HCT116 (cell line): ENCODE results near the gene NPEPL1. TPM values are rescaled to one million over a fixed set of nuclear protein-coding genes. Genes with fewer than 3 reads are reported as not detected.

Source experiments
- ATAC-seq: fragments of 200-7000 bp; cut with Tn5 transposase; 2 replicates; pipeline ENCODE4 v1.9.1; 2020; ENCODE audit warnings: mild to moderate bottlenecking, moderate library complexity
- BruUV-seq: library from RNA; stranded (reverse); fragments of 400-500 nt; replicated peaks from 2 replicates; lab custom pipeline; 2021; lab: Mats Ljungman, UMichigan
- CTCF ChIA-PET: fragments of 300-600 bp; sonication (Branson Sonifier 250); formaldehyde crosslinking; loops from one replicate; lab custom pipeline; 2021; ENCODE audit warnings: antibody characterized with exemption; lab: Charles Lee
- POLR2A ChIA-PET: fragments of 300-600, 350-600 bp; sonication (Branson Sonifier 250); formaldehyde crosslinking; loops from one replicate; lab custom pipeline; 2021; ENCODE audit warnings: antibody characterized with exemption; lab: Charles Lee
- RAD21 ChIA-PET, 2 experiments: fragments of 300-600 bp; sonication (Branson Sonifier 250); formaldehyde crosslinking; loops; one replicate each; lab custom pipeline; 2023; ENCODE audit warnings: low total read pairs in 2 of 2; ENCODE audit not compliant: uncharacterized antibody in 2 of 2, unreplicated experiment in 2 of 2, low non-redundant PET in 1 of 2; lab: Charles Lee
- DNase-seq: peaks from one replicate; pipeline ENCODE4 v3.0.0-alpha.2; 2010; ENCODE audit warnings: low read depth, low spot score
- H2AFZ ChIP-seq: fragments of 200-600 bp; shearing (Covaris generic), sonication (generic); 2 replicates; pipeline ENCODE4 v1.6.1; 2017; ENCODE audit warnings: low read depth, mixed run types, mixed read lengths, antibody characterized with exemption, low read length; ENCODE audit not compliant: poor library complexity, severe bottlenecking
- H3K27ac ChIP-seq: 2 replicates; pipeline ENCODE4 v1.5.1; 2012; ENCODE audit warnings: low read depth, low read length
- H3K27me3 ChIP-seq: fragments of 200-600 bp; sonication (generic); 2 replicates; pipeline ENCODE4 v1.6.1; 2016; ENCODE audit warnings: mixed run types, low read length, mixed read lengths; ENCODE audit not compliant: insufficient read depth
- H3K36me3 ChIP-seq, 2 experiments: fragments of 200-500 bp in 1 of 2; fragments of 200-600 bp in 1 of 2; sonication (Bioruptor generic) in 1 of 2; sonication (generic) in 1 of 2; 2 replicates each; pipeline versions ENCODE4 v1.5.1 to v1.6.1; 2014 to 2016; ENCODE audit warnings: low read length in 2 of 2, inconsistent platforms in 1 of 2, mixed read lengths in 1 of 2, mixed run types in 1 of 2; ENCODE audit not compliant: insufficient read depth in 2 of 2, control insufficient read depth in 1 of 2
- H3K4me1 ChIP-seq, 2 experiments: fragments of 200-600 bp in 1 of 2; sonication (generic) in 1 of 2; 2 replicates each; pipeline versions ENCODE4 v1.5.1 to v1.6.1; 2012 to 2017; ENCODE audit warnings: low read length in 2 of 2, inconsistent platforms in 1 of 2, mild to moderate bottlenecking in 1 of 2, mixed read lengths in 1 of 2, mixed run types in 1 of 2, moderate library complexity in 1 of 2; ENCODE audit not compliant: insufficient read depth in 2 of 2, control insufficient read depth in 1 of 2
- H3K4me2 ChIP-seq: fragments of 200-600 bp; sonication (generic); 2 replicates; pipeline ENCODE4 v1.6.1; 2017; ENCODE audit warnings: mixed run types, low read length, mixed read lengths
- H3K4me3 ChIP-seq, 2 experiments: fragments of 200-600 bp in 1 of 2; sonication (generic) in 1 of 2; replicated peaks in 1 of 2; 2 replicates each; pipeline ENCODE4 v1.5.1; 2011 to 2016; ENCODE audit warnings: low read length in 2 of 2, control low read depth in 1 of 2, low read depth in 1 of 2, mild to moderate bottlenecking in 1 of 2, mixed read lengths in 1 of 2, mixed run types in 1 of 2
- H3K79me2 ChIP-seq: fragments of 200-600 bp; sonication (generic); 2 replicates; pipeline ENCODE4 v1.6.1; 2017; ENCODE audit warnings: mild to moderate bottlenecking, mixed run types, low read length, moderate library complexity, mixed read lengths; ENCODE audit not compliant: insufficient read depth
- H3K9ac ChIP-seq: fragments of 200-600 bp; sonication (generic); 2 replicates; pipeline ENCODE4 v1.6.1; 2016; ENCODE audit warnings: low read length, mixed read lengths
- H3K9me2 ChIP-seq: fragments of 200-600 bp; sonication (generic), shearing (Covaris generic); 2 replicates; pipeline ENCODE4 v1.6.1; 2017; ENCODE audit warnings: mixed run types, mild to moderate bottlenecking, moderate library complexity; ENCODE audit not compliant: insufficient read depth
- H3K9me3 ChIP-seq, 2 experiments: fragments of 200-500 bp in 1 of 2; fragments of 200-600 bp in 1 of 2; sonication (Bioruptor generic) in 1 of 2; sonication (generic) in 1 of 2; 2 replicates each; pipeline ENCODE4 v1.6.1; 2014 to 2017; ENCODE audit warnings: low read length in 2 of 2, mixed read lengths in 2 of 2, inconsistent platforms in 1 of 2, low read depth in 1 of 2, mild to moderate bottlenecking in 1 of 2, mixed run types in 1 of 2, moderate library complexity in 1 of 2; ENCODE audit not compliant: control insufficient read depth in 1 of 2, insufficient read depth in 1 of 2
- H4K20me1 ChIP-seq: fragments of 200-600 bp; sonication (generic), shearing (Covaris generic); 2 replicates; pipeline ENCODE4 v1.6.1; 2017; ENCODE audit warnings: mixed run types, mild to moderate bottlenecking, moderate library complexity; ENCODE audit not compliant: insufficient read depth
- ATF3 ChIP-seq: IDR thresholded peaks from 2 replicates; pipeline ENCODE4 v1.6.1; 2012
- CBX3 ChIP-seq: IDR thresholded peaks from 2 replicates; pipeline ENCODE4 v1.6.1; 2012; ENCODE audit warnings: low read depth
- CEBPB ChIP-seq: IDR thresholded peaks from 2 replicates; pipeline ENCODE4 v1.6.1; 2012; ENCODE audit warnings: low read depth
- ELF1 ChIP-seq: IDR thresholded peaks from 2 replicates; pipeline ENCODE4 v1.6.1; 2012; ENCODE audit warnings: low read depth, borderline replicate concordance
- JUND ChIP-seq: IDR thresholded peaks from 2 replicates; pipeline ENCODE4 v1.6.1; 2012
- POLR2AphosphoS5 ChIP-seq: IDR thresholded peaks from 2 replicates; pipeline ENCODE4 v1.6.1; 2011; ENCODE audit warnings: mild to moderate bottlenecking, low read depth, low read length, moderate library complexity
- ZBTB33 ChIP-seq: IDR thresholded peaks from 2 replicates; pipeline ENCODE4 v1.6.1; 2011; ENCODE audit warnings: mild to moderate bottlenecking, low read length, moderate library complexity; ENCODE audit not compliant: insufficient replicate concordance; ENCODE audit errors: extremely low read depth
- intact Hi-C: fragments of 100-400 bp; cut with micrococcal nuclease; formaldehyde crosslinking; loops from 2 replicates; pipeline ENCODE4 v1.10.0; 2022
- total RNA-seq: library from RNA; stranded (reverse); gene quantifications from one replicate; pipeline ENCODE4 v1.2.1, GENCODE V29; 2021; ENCODE audit not compliant: unreplicated experiment
- TF ChIP-seq, protein P1 (sequence below), 3 experiments: fragments of 200-600 bp in 1 of 3; sonication (generic) in 1 of 3; IDR thresholded peaks in 2 of 3; conservative IDR thresholded peaks in 1 of 3; 2 replicates each; pipeline ENCODE4 v1.5.1; 2012 to 2017; ENCODE audit warnings: low read depth in 2 of 3, low read length in 2 of 3, antibody characterized with exemption in 1 of 3, borderline replicate concordance in 1 of 3, control low read depth in 1 of 3, mild to moderate bottlenecking in 1 of 3, mixed read lengths in 1 of 3, mixed run types in 1 of 3, moderate library complexity in 1 of 3; ENCODE audit not compliant: insufficient read depth in 1 of 3

The NPEPL1 gene
- total RNA-seq, 1 experiment from 2014 or later, result 16.6 TPM

GRCh38 chr20:58751979-58752378, 59.4 kb downstream of the NPEPL1 start:
- no peak overlapping the region for H2AFZ ChIP-seq
- BruUV-seq, result no TSS peak
- no peaks in the 10 kb centered on the region for H3K4me1 ChIP-seq
- CTCF ChIA-PET, result no interaction called here
- RAD21 ChIA-PET, result no interaction called here
- TF ChIP-seq JUND (no peak), ZBTB33 (no peak), CBX3 (no peak), POLR2AphosphoS5 (no peak), ATF3 (no peak), ELF1 (no peak), CEBPB (no peak)
- TF ChIP-seq, protein P1, sequence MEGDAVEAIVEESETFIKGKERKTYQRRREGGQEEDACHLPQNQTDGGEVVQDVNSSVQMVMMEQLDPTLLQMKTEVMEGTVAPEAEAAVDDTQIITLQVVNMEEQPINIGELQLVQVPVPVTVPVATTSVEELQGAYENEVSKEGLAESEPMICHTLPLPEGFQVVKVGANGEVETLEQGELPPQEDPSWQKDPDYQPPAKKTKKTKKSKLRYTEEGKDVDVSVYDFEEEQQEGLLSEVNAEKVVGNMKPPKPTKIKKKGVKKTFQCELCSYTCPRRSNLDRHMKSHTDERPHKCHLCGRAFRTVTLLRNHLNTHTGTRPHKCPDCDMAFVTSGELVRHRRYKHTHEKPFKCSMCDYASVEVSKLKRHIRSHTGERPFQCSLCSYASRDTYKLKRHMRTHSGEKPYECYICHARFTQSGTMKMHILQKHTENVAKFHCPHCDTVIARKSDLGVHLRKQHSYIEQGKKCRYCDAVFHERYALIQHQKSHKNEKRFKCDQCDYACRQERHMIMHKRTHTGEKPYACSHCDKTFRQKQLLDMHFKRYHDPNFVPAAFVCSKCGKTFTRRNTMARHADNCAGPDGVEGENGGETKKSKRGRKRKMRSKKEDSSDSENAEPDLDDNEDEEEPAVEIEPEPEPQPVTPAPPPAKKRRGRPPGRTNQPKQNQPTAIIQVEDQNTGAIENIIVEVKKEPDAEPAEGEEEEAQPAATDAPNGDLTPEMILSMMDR (IDR thresholded peaks at IDR 0.05 in 2 of 3, conservative IDR thresholded peaks at IDR 0.05 in 1 of 3; ENCODE audit: borderline replicate concordance in 1 of 3, insufficient read depth in 1 of 3, low read depth in 2 of 3, low read length in 2 of 3), result no peak
- H3K4me2 ChIP-seq, result no peak overlapping the region
- ATAC-seq, result no peak
- POLR2A ChIA-PET, result no interaction called here
- no peak overlapping the region for H3K9ac ChIP-seq
- no peak overlapping the region for H3K27ac ChIP-seq
- no peaks in the 10 kb centered on the region for H3K9me2 ChIP-seq
- H3K4me3 ChIP-seq, result no peak overlapping the region
- no peaks in the 10 kb centered on the region for H3K9me3 ChIP-seq
- peaks cover 40% of the 10 kb centered on the region for H3K27me3 ChIP-seq
- no peaks in the 10 kb centered on the region for H3K36me3 ChIP-seq
- DNase-seq, result no peak
- H3K79me2 ChIP-seq, result no peaks in the 10 kb centered on the region
- intact Hi-C loops, result no loop called here
- no peaks in the 10 kb centered on the region for H4K20me1 ChIP-seq
